Trophoblast cell (in vitro differentiated cells and primary cell): Measurements from ENCODE around the gene GPR3.

Source experiments
- DNase-seq, 2 donors: peaks; one replicate each; pipeline ENCODE4 v3.0.0-alpha.2; 2016
- H2AFZ ChIP-seq: 2 replicates; pipeline ENCODE4 v1.6.1; 2013; ENCODE audit warnings: low read length, moderate library complexity, mild to moderate bottlenecking; ENCODE audit not compliant: insufficient read depth, poor library complexity
- H2AK5ac ChIP-seq: 2 replicates; pipeline ENCODE4 v1.6.1; 2013; ENCODE audit warnings: mild to moderate bottlenecking, low read length
- H2BK120ac ChIP-seq: 2 replicates; pipeline ENCODE4 v1.6.1; 2013; ENCODE audit warnings: low read length, mild to moderate bottlenecking, moderate library complexity; ENCODE audit not compliant: insufficient read depth, poor library complexity
- H2BK12ac ChIP-seq: 2 replicates; pipeline ENCODE4 v1.6.1; 2013; ENCODE audit warnings: mild to moderate bottlenecking, low read length, moderate library complexity
- H2BK5ac ChIP-seq: 2 replicates; pipeline ENCODE4 v1.6.1; 2013; ENCODE audit warnings: low read length, low read depth, moderate library complexity, mild to moderate bottlenecking; ENCODE audit not compliant: poor library complexity
- H3K14ac ChIP-seq: 2 replicates; pipeline ENCODE4 v1.6.1; 2013; ENCODE audit warnings: mild to moderate bottlenecking, low read length
- H3K18ac ChIP-seq: 2 replicates; pipeline ENCODE4 v1.6.1; 2013; ENCODE audit warnings: mild to moderate bottlenecking, low read length
- H3K23ac ChIP-seq: 2 replicates; pipeline ENCODE4 v1.6.1; 2013; ENCODE audit warnings: low read length
- H3K27ac ChIP-seq: 2 replicates; pipeline ENCODE4 v1.5.1; 2013; ENCODE audit warnings: low read depth, mild to moderate bottlenecking, inconsistent platforms, low read length, moderate library complexity
- H3K27me3 ChIP-seq: 2 replicates; pipeline ENCODE4 v1.6.1; 2013; ENCODE audit warnings: inconsistent platforms, mild to moderate bottlenecking, low read length, moderate library complexity; ENCODE audit not compliant: insufficient read depth
- H3K36me3 ChIP-seq, 2 experiments: 1 replicate in 1 of 2; 2 replicates in 1 of 2; pipeline ENCODE4 v1.6.1; 2013; ENCODE audit warnings: low read length in 2 of 2, mild to moderate bottlenecking in 2 of 2, moderate library complexity in 1 of 2; ENCODE audit not compliant: insufficient read depth in 2 of 2, control insufficient read depth in 1 of 2
- H3K4ac ChIP-seq: 2 replicates; pipeline ENCODE4 v1.6.1; 2013; ENCODE audit warnings: low read depth, mild to moderate bottlenecking, low read length, moderate library complexity
- H3K4me1 ChIP-seq, 2 experiments: 1 replicate in 1 of 2; 2 replicates in 1 of 2; pipeline ENCODE4 v1.6.1; 2013; ENCODE audit warnings: low read length in 2 of 2, mild to moderate bottlenecking in 2 of 2, moderate library complexity in 1 of 2; ENCODE audit not compliant: insufficient read depth in 2 of 2, control insufficient read depth in 1 of 2
- H3K4me2 ChIP-seq: 2 replicates; pipeline ENCODE4 v1.6.1; 2013; ENCODE audit warnings: inconsistent platforms, mild to moderate bottlenecking, low read length, moderate library complexity
- H3K4me3 ChIP-seq: 2 replicates; pipeline ENCODE4 v1.5.1; 2013; ENCODE audit warnings: mild to moderate bottlenecking, low read depth, low read length, inconsistent platforms
- H3K79me1 ChIP-seq: one replicate; pipeline ENCODE4 v1.6.1; 2013; ENCODE audit warnings: low read length
- H3K79me2 ChIP-seq: 2 replicates; pipeline ENCODE4 v1.6.1; 2013; ENCODE audit warnings: low read length, mild to moderate bottlenecking; ENCODE audit not compliant: control insufficient read depth, insufficient read depth, poor library complexity
- H3K9ac ChIP-seq: 2 replicates; pipeline ENCODE4 v1.6.1; 2013; ENCODE audit warnings: mild to moderate bottlenecking, low read length
- H3K9me3 ChIP-seq: 2 replicates; pipeline ENCODE4 v1.6.1; 2013; ENCODE audit warnings: low read depth, mild to moderate bottlenecking, control low read depth, inconsistent platforms, low read length; ENCODE audit not compliant: insufficient read depth
- H4K12ac ChIP-seq: 2 replicates; pipeline ENCODE4 v1.6.1; 2013; ENCODE audit warnings: low read depth, mild to moderate bottlenecking, low read length, moderate library complexity
- H4K8ac ChIP-seq: 2 replicates; pipeline ENCODE4 v1.6.1; 2013; ENCODE audit warnings: low read depth, mild to moderate bottlenecking, low read length, moderate library complexity
- H4K91ac ChIP-seq: one replicate; pipeline ENCODE4 v1.6.1; 2013; ENCODE audit warnings: low read depth, mild to moderate bottlenecking, low read length, moderate library complexity
- WGBS: extraction: QIAGEN DNeasy Blood & Tissue Kit; methylation state at CpG from one replicate; pipeline ENCODE4 v1.1.7; 2013; ENCODE audit warnings: missing lambda C conversion rate; ENCODE audit not compliant: insufficient read length, insufficient coverage; ENCODE audit errors: extremely low coverage; 5-methylcytosine and 5-hydroxymethylcytosine counted together

Gene GPR3

DNA sequence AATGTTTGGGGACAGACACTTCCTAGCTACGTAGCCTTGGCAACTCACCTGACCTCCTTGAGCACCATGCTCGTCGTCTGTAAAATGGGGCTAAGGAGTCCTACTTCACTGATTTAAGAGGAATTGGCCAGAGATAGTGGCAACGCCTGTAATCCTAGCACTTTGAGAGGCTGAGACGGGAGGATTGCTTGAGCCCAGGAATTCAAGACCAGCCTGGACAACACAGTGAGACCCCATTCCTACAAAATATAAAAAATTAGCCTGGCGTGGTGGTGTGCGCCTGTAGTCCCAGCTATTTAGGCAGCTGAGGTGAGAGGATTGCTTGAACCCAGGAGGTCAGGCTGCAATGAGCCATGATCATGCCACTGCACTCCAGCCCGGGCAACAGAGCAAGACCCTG is 46.1 kb upstream of the GPR3 start:
- Histone ChIP-seq H3K9ac (no peak overlapping the region), H3K4ac (no peak overlapping the region), H3K27ac (no peak overlapping the region), H3K79me2 (peaks cover 4% of the 10 kb centered on the region), H4K91ac (no peak overlapping the region), H3K9me3 (peaks cover 7% of the 10 kb centered on the region), H3K23ac (no peak overlapping the region), H3K4me2 (no peak overlapping the region), H3K4me1 (peaks cover 40 to 50% of the 10 kb centered on the region in 2 experiments), H3K4me3 (no peak overlapping the region), H2BK5ac (no peak overlapping the region), H3K79me1 (peaks cover 24% of the 10 kb centered on the region), H2BK120ac (no peak overlapping the region), H2AFZ (no peak overlapping the region), H3K18ac (no peak overlapping the region), H4K12ac (no peak overlapping the region), H3K14ac (no peak overlapping the region), H3K27me3 (no peaks in the 10 kb centered on the region), H2AK5ac (no peak overlapping the region), H4K8ac (no peak overlapping the region), H2BK12ac (no peak overlapping the region), H3K36me3 (no peaks in the 10 kb centered on the region)
- no peak for DNase-seq
- WGBS, result no CpG with 5 or more reads among the region's 8 CpGs

DNA sequence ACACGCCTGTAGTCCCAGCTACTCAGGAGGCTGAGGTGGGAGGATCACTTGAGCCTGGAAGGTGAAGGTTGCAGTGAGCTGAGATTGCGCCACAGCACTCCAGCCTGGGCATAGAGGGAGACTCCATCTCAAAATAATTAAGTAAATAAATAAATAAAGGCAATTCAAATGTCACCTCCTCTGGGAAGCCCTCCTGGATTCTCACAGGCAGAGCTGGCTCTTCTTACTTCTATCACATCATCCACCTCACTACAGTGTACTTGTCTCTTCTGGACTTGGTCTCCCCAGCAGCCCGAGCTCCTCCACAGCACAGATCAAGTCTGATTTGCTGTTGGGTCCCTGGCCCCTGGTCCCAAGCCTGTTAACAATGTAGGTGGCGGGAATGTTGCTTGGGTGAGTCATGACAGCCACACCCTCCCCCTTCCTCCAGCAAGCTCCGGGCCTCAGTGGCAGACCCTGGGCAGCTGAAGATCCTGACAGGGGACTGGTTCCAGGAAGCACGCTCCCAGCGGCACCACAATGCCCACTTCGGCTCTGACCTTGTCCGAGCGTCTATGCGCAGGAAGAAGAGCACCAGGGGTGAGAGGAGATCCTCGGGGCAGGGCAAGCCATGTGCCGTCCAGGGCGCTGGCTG is 45.3 kb upstream of the GPR3 start:
- no peaks in the 10 kb centered on the region for H3K36me3 ChIP-seq
- no peaks in the 10 kb centered on the region for H3K27me3 ChIP-seq
- H2BK5ac ChIP-seq, result no peak overlapping the region
- H3K4me2 ChIP-seq, result no peak overlapping the region
- no peak overlapping the region for H3K27ac ChIP-seq
- no peak overlapping the region for H4K12ac ChIP-seq
- no peak overlapping the region for H3K14ac ChIP-seq
- no peak overlapping the region for H3K4ac ChIP-seq
- H2AK5ac ChIP-seq, result no peak overlapping the region
- no peak overlapping the region for H3K4me3 ChIP-seq
- DNase-seq, result peak in 1 of 2 donors; percentile 53
- no peak overlapping the region for H3K18ac ChIP-seq
- peaks cover 37 to 43% of the 10 kb centered on the region in 2 experiments for H3K4me1 ChIP-seq
- peaks cover 4% of the 10 kb centered on the region for H3K79me2 ChIP-seq
- H4K8ac ChIP-seq, result no peak overlapping the region
- H4K91ac ChIP-seq, result no peak overlapping the region
- no peak overlapping the region for H2BK120ac ChIP-seq
- peaks cover 7% of the 10 kb centered on the region for H3K9me3 ChIP-seq
- H3K23ac ChIP-seq, result no peak overlapping the region
- no peak overlapping the region for H2BK12ac ChIP-seq
- H2AFZ ChIP-seq, result no peak overlapping the region
- H3K79me1 ChIP-seq, result peaks cover 22% of the 10 kb centered on the region
- H3K9ac ChIP-seq, result no peak overlapping the region
- no CpG with 5 or more reads among the region's 14 CpGs for WGBS

DNA sequence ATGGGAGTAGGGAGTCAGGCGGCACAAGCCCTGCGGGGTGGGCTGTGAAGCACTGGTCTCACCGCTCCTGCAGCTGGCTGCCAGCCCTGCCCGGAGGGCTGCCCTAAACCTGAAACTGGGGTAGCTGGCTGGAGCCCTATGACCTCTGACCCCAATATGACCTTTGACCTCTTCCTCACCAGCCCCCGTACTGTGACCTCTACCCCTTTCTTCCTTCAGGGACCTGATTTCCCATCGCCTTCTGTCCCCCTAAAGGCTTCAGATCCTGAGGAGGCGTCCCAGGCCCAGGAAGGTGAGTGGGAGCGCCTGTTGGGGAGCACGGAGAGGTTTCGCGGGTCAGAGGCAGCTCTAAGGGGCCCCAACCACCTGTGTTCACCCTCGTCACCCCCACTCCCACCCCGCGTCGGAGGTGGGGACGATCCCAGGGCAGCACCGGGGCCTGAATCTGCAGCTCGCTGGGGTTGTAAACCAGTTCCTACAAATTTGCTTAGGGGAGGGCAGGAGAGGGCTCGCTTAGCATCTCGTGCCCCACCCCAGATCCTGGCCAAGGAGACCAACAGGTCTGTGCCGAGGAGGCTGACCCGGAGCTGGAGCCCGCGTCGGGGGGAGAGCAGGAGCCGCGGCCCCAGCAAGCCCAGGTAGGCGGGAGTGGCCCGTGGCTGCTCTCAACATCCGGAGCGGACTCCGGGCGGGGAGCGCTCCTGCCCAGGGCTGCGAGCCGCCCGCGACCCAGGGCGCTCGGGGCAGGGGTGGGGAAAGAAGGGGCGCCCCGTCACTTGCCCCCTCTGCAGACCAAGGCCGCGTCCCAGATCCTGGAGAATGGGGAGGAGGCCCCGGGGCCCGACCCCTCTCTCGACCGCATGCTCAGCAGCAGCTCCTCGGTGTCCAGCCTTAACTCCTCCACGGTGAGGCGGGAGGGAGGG is 43.3 kb upstream of the GPR3 start:
- Histone ChIP-seq H3K79me2 (no peaks in the 10 kb centered on the region), H3K27me3 (no peaks in the 10 kb centered on the region), H3K4me3 (peak overlapping the region; percentile 60), H2BK12ac (peak overlapping the region; percentile 32), H3K18ac (peak overlapping the region; percentile 28), H4K91ac (peak overlapping the region; percentile 78), H3K36me3 (peaks cover 0 to 4% of the 10 kb centered on the region in 2 experiments), H2BK120ac (peak overlapping the region; percentile 18), H3K4me1 (peaks cover 22 to 28% of the 10 kb centered on the region in 2 experiments), H4K8ac (peak overlapping the region; percentile 39), H3K23ac (no peak overlapping the region), H3K4me2 (peak overlapping the region; percentile 66), H3K14ac (peak overlapping the region; percentile 33), H3K79me1 (peaks cover 11% of the 10 kb centered on the region), H3K4ac (peak overlapping the region; percentile 7), H3K9me3 (peaks cover 6% of the 10 kb centered on the region), H2AFZ (peak overlapping the region; percentile 67), H3K9ac (no peak overlapping the region), H2BK5ac (peak overlapping the region; percentile 24), H3K27ac (no peak overlapping the region), H4K12ac (peak overlapping the region; percentile 24), H2AK5ac (peak overlapping the region; percentile 1)
- WGBS, result no CpG with 5 or more reads among the region's 51 CpGs
- DNase-seq, result peak; percentile 74 to 76

DNA sequence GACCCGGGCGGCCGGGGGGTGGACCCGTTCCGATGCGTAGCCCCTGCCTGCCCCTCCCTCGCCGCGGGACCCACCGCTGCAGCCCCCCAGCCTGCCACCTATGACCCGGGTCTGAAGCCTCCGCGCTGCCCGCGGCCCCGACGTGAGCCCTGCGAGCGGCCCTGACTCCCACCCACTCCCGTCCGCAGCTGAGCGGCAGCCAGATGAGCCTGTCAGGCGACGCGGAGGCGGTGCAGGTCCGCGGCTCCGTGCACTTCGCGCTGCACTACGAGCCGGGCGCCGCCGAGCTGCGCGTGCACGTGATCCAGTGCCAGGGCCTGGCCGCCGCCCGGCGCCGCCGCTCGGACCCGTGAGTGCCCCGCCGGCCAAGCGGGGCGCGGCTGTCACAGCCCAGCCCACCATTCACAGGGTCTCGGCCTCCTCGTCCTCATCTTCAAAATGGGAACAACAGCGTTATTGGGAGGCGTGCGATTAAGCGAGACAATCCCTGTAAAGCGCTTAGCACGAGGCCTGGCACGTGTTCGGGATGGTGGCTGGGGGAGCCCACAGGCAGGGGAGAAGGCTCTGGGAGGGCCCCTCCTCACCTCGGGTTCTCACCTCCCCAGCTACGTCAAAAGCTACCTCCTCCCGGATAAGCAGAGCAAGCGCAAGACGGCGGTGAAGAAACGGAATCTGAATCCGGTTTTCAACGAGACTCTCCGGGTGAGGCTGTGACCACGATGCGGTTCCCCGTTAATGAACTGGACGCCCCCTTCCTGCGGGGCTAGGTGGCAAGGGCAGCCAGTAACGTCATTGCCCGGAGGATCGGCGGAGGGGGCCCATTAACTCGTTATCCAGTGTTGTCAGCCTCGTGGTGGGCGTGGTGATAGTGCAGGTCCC is 42.4 kb upstream of the GPR3 start:
- no peak overlapping the region for H3K9ac ChIP-seq
- H3K18ac ChIP-seq, result peak overlapping the region; percentile 27
- peak overlapping the region; percentile 0 for H3K14ac ChIP-seq
- peak overlapping the region; percentile 9 for H2BK120ac ChIP-seq
- H2AFZ ChIP-seq, result peak overlapping the region; percentile 67
- peak; percentile 40 to 50 for DNase-seq
- H3K27me3 ChIP-seq, result no peaks in the 10 kb centered on the region
- no peak overlapping the region for H3K23ac ChIP-seq
- no CpG with 5 or more reads among the region's 84 CpGs for WGBS
- H2BK12ac ChIP-seq, result no peak overlapping the region
- peaks cover 0 to 4% of the 10 kb centered on the region in 2 experiments for H3K36me3 ChIP-seq
- H3K4me1 ChIP-seq, result peaks cover 22 to 28% of the 10 kb centered on the region in 2 experiments
- H4K12ac ChIP-seq, result no peak overlapping the region
- H3K4ac ChIP-seq, result no peak overlapping the region
- H3K4me2 ChIP-seq, result peak overlapping the region; percentile 66
- H3K9me3 ChIP-seq, result peaks cover 6% of the 10 kb centered on the region
- no peak overlapping the region for H3K27ac ChIP-seq
- no peak overlapping the region for H2BK5ac ChIP-seq
- peak overlapping the region; percentile 56 for H4K91ac ChIP-seq
- peak overlapping the region; percentile 60 for H3K4me3 ChIP-seq
- peak overlapping the region; percentile 8 for H4K8ac ChIP-seq
- H2AK5ac ChIP-seq, result no peak overlapping the region
- H3K79me1 ChIP-seq, result peaks cover 11% of the 10 kb centered on the region
- no peaks in the 10 kb centered on the region for H3K79me2 ChIP-seq
